Thoracic aorta (tissue), 2 donors: Measurements from ENCODE around the gene RARRES1. TPM values are rescaled to one million over a fixed set of nuclear protein-coding genes. Genes with fewer than 3 reads are reported as not detected.

Source experiments
- ATAC-seq: fragments of 150-250 bp; one replicate; pipeline ENCODE4 v1.8.0; 2017; ENCODE audit warnings: low read depth; ENCODE audit not compliant: insufficient number of reproducible peaks, low FRiP score
- DNase-seq: peaks from one replicate; pipeline ENCODE4 v3.0.0-alpha.2; 2020; ENCODE audit warnings: low spot score
- H3K27ac ChIP-seq, 2 donors: fragments of 200-600 bp; sonication (generic); 1 replicate in 1 of 2; 2 replicates in 1 of 2; pipeline ENCODE4 v1.5.1; 2016; ENCODE audit warnings: mild to moderate bottlenecking in 2 of 2, moderate library complexity in 2 of 2
- H3K27me3 ChIP-seq: fragments of 200-600 bp; sonication (generic); replicated peaks from 2 replicates; pipeline ENCODE4 v1.6.0; 2016; ENCODE audit warnings: mild to moderate bottlenecking; ENCODE audit not compliant: insufficient read depth
- H3K36me3 ChIP-seq: fragments of 200-600 bp; sonication (generic); one replicate; pipeline ENCODE4 v1.5.1; 2016
- H3K4me1 ChIP-seq, 2 donors: fragments of 200-600 bp; sonication (generic); 1 replicate in 1 of 2; 2 replicates in 1 of 2; pipeline versions ENCODE4 v1.5.1 to v1.6.0; 2016; ENCODE audit warnings: low read depth in 2 of 2, mild to moderate bottlenecking in 1 of 2; ENCODE audit not compliant: control insufficient read depth in 1 of 2
- H3K4me3 ChIP-seq: fragments of 200-600 bp; sonication (generic); 2 replicates; pipeline ENCODE4 v1.5.1; 2016; ENCODE audit warnings: mild to moderate bottlenecking
- H3K9me3 ChIP-seq: fragments of 200-600 bp; sonication (generic); 2 replicates; pipeline ENCODE4 v1.5.1; 2016
- CTCF ChIP-seq: fragments of 200-600 bp; sonication (generic); IDR thresholded peaks from one replicate; pipeline ENCODE4 v1.5.1; 2019; ENCODE audit warnings: antibody characterized with exemption
- total RNA-seq, 2 donors: library from RNA; depleted of rRNA; stranded (reverse); fragments of >200 nt; gene quantifications; one replicate each; pipeline versions ENCODE4 v1.1.0 to v1.2.3, GENCODE V29; 2016

The RARRES1 gene
- total RNA-seq, 2 donors from 2014 or later, result 9.3 to 63.8 TPM

GRCh38 chr3:158683230-158683962 is 48.9 kb downstream of the RARRES1 start:
- no peak for ATAC-seq
- no peak overlapping the region for H3K4me3 ChIP-seq
- H3K27ac ChIP-seq, result no peak overlapping the region
- DNase-seq, result no peak
- H3K9me3 ChIP-seq, result no peaks in the 10 kb centered on the region
- H3K4me1 ChIP-seq, result no peaks in the 10 kb centered on the region
- H3K27me3 ChIP-seq, result no peaks in the 10 kb centered on the region
- no peak for TF ChIP-seq CTCF
- H3K36me3 ChIP-seq, result peaks cover 11% of the 10 kb centered on the region

DNA sequence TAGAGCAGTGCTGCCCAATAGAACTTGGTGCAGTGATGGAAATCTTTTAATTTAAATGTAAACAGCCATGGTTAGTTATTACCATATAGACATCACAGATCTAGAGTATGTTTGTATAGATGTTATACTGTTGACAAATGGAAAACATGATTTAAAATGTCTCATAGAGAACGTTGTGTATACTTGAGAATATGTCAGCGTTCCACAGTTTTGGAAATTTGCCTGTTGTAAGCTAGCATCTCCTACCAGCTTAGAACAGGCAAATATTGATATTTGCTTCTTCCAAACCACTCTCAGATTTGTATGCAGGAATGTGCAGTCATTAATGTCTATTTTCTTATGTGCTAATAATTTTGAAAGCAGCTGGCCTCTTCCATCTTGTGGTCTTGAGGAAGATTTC is 51.4 kb downstream of the RARRES1 start:
- Histone ChIP-seq H3K36me3 (peaks cover 11% of the 10 kb centered on the region), H3K27me3 (no peaks in the 10 kb centered on the region), H3K4me1 (no peaks in the 10 kb centered on the region), H3K27ac (no peak overlapping the region), H3K9me3 (no peaks in the 10 kb centered on the region), H3K4me3 (no peak overlapping the region)
- DNase-seq (no peak), ATAC-seq (no peak)
- no peak for TF ChIP-seq CTCF

- H3K27me3 ChIP-seq, result no peaks in the 10 kb centered on the region
- ATAC-seq, result no peak
- H3K9me3 ChIP-seq, result no peaks in the 10 kb centered on the region
- TF ChIP-seq CTCF, result no peak
- no peak overlapping the region for H3K27ac ChIP-seq
- H3K4me1 ChIP-seq, result no peaks in the 10 kb centered on the region
- peaks cover 11% of the 10 kb centered on the region for H3K36me3 ChIP-seq
- no peak overlapping the region for H3K4me3 ChIP-seq
- DNase-seq, result no peak
These were observed 52.7 kb downstream of the RARRES1 start for GRCh38 chr3:158679547-158680000.

DNA sequence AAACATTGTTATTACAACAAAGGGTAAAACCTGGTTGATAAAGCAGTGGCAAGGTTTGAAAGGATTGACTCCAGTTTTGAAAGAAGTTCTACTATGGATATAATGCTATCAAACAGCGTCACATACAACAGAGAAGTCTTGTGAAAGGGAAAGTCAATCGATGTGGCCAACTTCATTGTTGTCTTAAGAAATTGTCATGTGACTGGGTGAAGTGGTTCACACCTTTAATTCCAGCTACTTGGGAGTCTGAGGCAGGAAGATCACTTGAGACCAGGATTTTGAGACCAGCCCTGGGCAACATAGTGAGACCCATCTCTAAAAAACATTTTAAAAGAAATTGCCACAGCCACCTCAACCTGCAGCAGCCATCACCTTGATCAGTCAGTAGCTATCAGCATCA is 53.6 kb downstream of the RARRES1 start:
- ATAC-seq, result no peak

More for the DNA sequence above, 53.6 kb downstream of the RARRES1 start:
- Histone ChIP-seq H3K4me1 (no peaks in the 10 kb centered on the region), H3K27me3 (no peaks in the 10 kb centered on the region), H3K4me3 (no peak overlapping the region), H3K27ac (no peak overlapping the region), H3K36me3 (peaks cover 11% of the 10 kb centered on the region), H3K9me3 (no peaks in the 10 kb centered on the region)
- TF ChIP-seq CTCF, result no peak
- DNase-seq, result no peak
